Astrocyte of the spinal cord (primary cell): ENCODE data around the gene TMEM11.

ENCODE experiments used
- DNase-seq: peaks from one replicate; pipeline ENCODE4 v3.0.0; 2011; ENCODE audit warnings: low read depth, low spot score
- H3K4me3 ChIP-seq: 2 replicates; pipeline ENCODE4 v1.5.1; 2011; ENCODE audit warnings: low read depth, mild to moderate bottlenecking, low read length, moderate library complexity
- CTCF ChIP-seq: IDR thresholded peaks from 2 replicates; pipeline ENCODE4 v1.5.1; 2012; ENCODE audit warnings: low read depth, mild to moderate bottlenecking, low read length, inconsistent platforms
- in situ Hi-C: cut with HindIII; loops from 2 replicates; pipeline ENCODE4 v1.10.0; 2017; ENCODE audit warnings: low sequenced_read_pairs

TMEM11 gene

GRCh38 chr17:21166595-21167210 lies 47.3 kb downstream of the TMEM11 start:
- H3K4me3 ChIP-seq: no peak overlapping the region
- in situ Hi-C loops: no loop called here
- no peak for DNase-seq
- TF ChIP-seq CTCF: no peak

- TF ChIP-seq CTCF: no peak
- H3K4me3 ChIP-seq: no peak overlapping the region
- no peak for DNase-seq
- in situ Hi-C loops: no loop called here
These were observed 47.9 kb downstream of the TMEM11 start for GRCh38 chr17:21165922-21166594.

GRCh38 chr17:21164620-21165019 lies 49.3 kb downstream of the TMEM11 start:
- TF ChIP-seq CTCF: no peak
- in situ Hi-C loops: no loop called here
- DNase-seq: no peak
- H3K4me3 ChIP-seq: no peak overlapping the region

- H3K4me3 ChIP-seq: no peak overlapping the region
- TF ChIP-seq CTCF: no peak
- in situ Hi-C loops: no loop called here
- no peak for DNase-seq
These were observed 49.7 kb downstream of the TMEM11 start for GRCh38 chr17:21164216-21164615.

- in situ Hi-C loops: no loop called here
- no peak overlapping the region for H3K4me3 ChIP-seq
- no peak for DNase-seq
- no peak for TF ChIP-seq CTCF
These were observed 50.9 kb downstream of the TMEM11 start for GRCh38 chr17:21163101-21163500.

GRCh38 chr17:21162394-21162775 lies 51.6 kb downstream of the TMEM11 start:
- H3K4me3 ChIP-seq: no peak overlapping the region
- in situ Hi-C loops: no loop called here
- no peak for TF ChIP-seq CTCF
- DNase-seq: no peak
